ENCODE data around the gene TCAP. TPM values are rescaled to one million over a fixed set of nuclear protein-coding genes. Genes with fewer than 3 reads are reported as not detected.
A peak's percentile ranks its signal among the peaks of the same experiment; 100 is the strongest.

Gene TCAP
- total and polyA plus RNA-seq, 10 of the 15 experiments (the other 5 are each of a cell fraction or from before 2014, with no cell fraction given): 0.17 to 1.0 (median 0.36) TPM; not detected in 3

DNA sequence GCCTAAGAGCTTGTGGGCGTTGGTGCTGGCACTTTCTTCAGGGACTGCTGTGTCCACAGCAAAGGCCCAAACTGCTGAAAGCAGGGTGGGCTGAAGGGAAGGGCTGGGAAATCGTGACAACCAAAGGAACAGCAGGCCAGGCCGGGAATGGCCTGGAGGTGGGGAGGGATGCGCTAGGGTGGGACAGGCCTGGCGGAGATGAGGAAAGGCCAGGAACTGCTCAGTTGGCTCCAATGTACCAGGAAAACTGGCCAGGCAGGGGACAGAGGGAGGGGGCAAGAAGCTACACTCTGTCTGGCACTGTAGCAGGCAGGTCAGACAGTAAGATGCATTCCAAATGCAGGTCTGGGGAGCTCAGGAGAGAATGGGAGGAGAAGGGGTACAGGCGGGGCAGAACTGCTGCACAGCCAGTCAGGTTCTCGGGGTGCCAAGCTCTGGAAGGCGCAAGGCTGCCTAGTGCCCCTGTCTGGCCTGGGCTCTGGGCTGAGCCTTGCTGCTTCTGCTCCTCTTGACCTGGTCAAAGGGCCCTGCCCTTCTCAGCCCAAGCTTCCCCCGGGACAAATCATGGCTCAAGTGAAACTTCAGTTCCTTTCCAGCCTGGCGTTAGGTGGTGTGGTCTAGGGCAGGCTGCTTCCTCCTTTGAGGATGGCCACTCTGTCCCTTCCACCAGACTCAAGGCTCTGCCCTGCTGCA is 10.4 kb downstream of the TCAP start:
- Histone ChIP-seq H3K4me1 (ENCODE audit: control insufficient read depth, insufficient read depth, low read length) (peaks cover 37% of the 10 kb centered on the region), H3K27ac (ENCODE audit: control insufficient read depth, insufficient read depth) (no peak overlapping the region), H2AFZ (ENCODE audit: control insufficient read depth, low read depth, low read length) (no peak overlapping the region; the same call in 1 of the 2 replicates)

More for the DNA sequence above, 10.4 kb downstream of the TCAP start:
- ChIA-PET RAD21 (ENCODE audit: unreplicated experiment) (interaction anchor here (0.9 to 3.1 kb wide), 10 partner anchors 12 to 353 kb away, joined by 3 to 10 read pairs (median 5); partner anchors contain the start of genes MIEN1 and PGAP3), POLR2A (interaction anchor here (0.5 to 2.6 kb wide), 6 partner anchors 12 to 298 kb away, joined by 3 to 9 read pairs (median 4); partner anchors contain the start of genes IKZF3, MIEN1 and PGAP3), SMC1A (ENCODE audit: uncharacterized antibody, unreplicated experiment) (interaction anchor here (0.6 to 2.0 kb wide), 6 partner anchors 13 to 693 kb away, joined by 3 to 11 read pairs (median 4); partner anchors contain the start of genes MIEN1 and PGAP3), CTCF (interaction anchor here (0.8 to 9.1 kb wide), 8 partner anchors 12 to 56 kb away, joined by 3 to 114 read pairs (median 6); partner anchors contain the start of genes MIEN1 and PGAP3)
- intact Hi-C loops (cut with micrococcal nuclease; ENCODE audit: unreplicated experiment) (no loop called here), in situ Hi-C loops (cut with MboI) (no loop called here)
- Histone ChIP-seq H3K4me3 (no peak overlapping the region), H3K4me2 (ENCODE audit: control insufficient read depth, insufficient read depth) (no peak overlapping the region), H3K36me3 (ENCODE audit: control insufficient read depth in 2 of 2, insufficient read depth in 2 of 2, low read length in 1 of 2) (no peaks in the 10 kb centered on the region), H4K20me1 (ENCODE audit: control insufficient read depth, insufficient read depth) (no peaks in the 10 kb centered on the region), H3K79me2 (ENCODE audit: control insufficient read depth, insufficient read depth, low read length) (no peaks in the 10 kb centered on the region), H3K9ac (ENCODE audit: control insufficient read depth, insufficient read depth, low read length) (no peak overlapping the region), H3K27me3 (replicated peaks in 1 of 2; ENCODE audit: control insufficient read depth in 2 of 2, insufficient read depth in 2 of 2, low read length in 1 of 2) (no peaks in the 10 kb centered on the region; a peak in 1 of 4 replicates), H3K9me3 (replicated peaks; ENCODE audit: control insufficient read depth, insufficient read depth, low read length) (no peaks in the 10 kb centered on the region)
- BruUV-seq (replicated peaks): no TSS peak
- TF ChIP-seq, protein P1, sequence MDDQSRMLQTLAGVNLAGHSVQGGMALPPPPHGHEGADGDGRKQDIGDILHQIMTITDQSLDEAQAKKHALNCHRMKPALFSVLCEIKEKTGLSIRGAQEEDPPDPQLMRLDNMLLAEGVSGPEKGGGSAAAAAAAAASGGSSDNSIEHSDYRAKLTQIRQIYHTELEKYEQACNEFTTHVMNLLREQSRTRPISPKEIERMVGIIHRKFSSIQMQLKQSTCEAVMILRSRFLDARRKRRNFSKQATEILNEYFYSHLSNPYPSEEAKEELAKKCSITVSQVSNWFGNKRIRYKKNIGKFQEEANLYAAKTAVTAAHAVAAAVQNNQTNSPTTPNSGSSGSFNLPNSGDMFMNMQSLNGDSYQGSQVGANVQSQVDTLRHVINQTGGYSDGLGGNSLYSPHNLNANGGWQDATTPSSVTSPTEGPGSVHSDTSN (IDR thresholded peaks at IDR 0.05; ENCODE audit: insufficient replicate concordance, low read depth, low read length): no peak
- TF ChIP-seq KAT2A (conservative IDR thresholded peaks at IDR 0.05; ENCODE audit: control insufficient read depth, low read depth, low read length) (no peak), NR2F1 (conservative IDR thresholded peaks at IDR 0.05) (peak; percentile 58), NR2C1 (IDR thresholded peaks at IDR 0.05) (no peak), POLR2A (IDR thresholded peaks at IDR 0.05; ENCODE audit: low read depth, low read length) (no peak), TAF1 (IDR thresholded peaks at IDR 0.05; ENCODE audit: borderline replicate concordance, low read depth, low read length) (no peak), MYB (IDR thresholded peaks at IDR 0.05; ENCODE audit: borderline replicate concordance, low read depth, low read length) (no peak), ATF7 (IDR thresholded peaks at IDR 0.05; ENCODE audit: low read depth) (no peak), IKZF2 (IDR thresholded peaks at IDR 0.05) (no peak), KLF5 (IDR thresholded peaks at IDR 0.05; ENCODE audit: partially characterized antibody) (no peak), BMI1 (IDR thresholded peaks at IDR 0.05; ENCODE audit: borderline replicate concordance) (no peak), ESRRA (IDR thresholded peaks at IDR 0.05; ENCODE audit: low read length) (no peak), TARDBP (IDR thresholded peaks at IDR 0.05; ENCODE audit: borderline replicate concordance) (no peak), ZZZ3 (IDR thresholded peaks at IDR 0.05; ENCODE audit: control insufficient read depth, insufficient read length, low read depth) (no peak), IKZF1 (conservative IDR thresholded peaks at IDR 0.05) (no peak), RELA (IDR thresholded peaks at IDR 0.05; ENCODE audit: borderline replicate concordance, partially characterized antibody) (no peak)
- TF ChIP-seq, protein P2, sequence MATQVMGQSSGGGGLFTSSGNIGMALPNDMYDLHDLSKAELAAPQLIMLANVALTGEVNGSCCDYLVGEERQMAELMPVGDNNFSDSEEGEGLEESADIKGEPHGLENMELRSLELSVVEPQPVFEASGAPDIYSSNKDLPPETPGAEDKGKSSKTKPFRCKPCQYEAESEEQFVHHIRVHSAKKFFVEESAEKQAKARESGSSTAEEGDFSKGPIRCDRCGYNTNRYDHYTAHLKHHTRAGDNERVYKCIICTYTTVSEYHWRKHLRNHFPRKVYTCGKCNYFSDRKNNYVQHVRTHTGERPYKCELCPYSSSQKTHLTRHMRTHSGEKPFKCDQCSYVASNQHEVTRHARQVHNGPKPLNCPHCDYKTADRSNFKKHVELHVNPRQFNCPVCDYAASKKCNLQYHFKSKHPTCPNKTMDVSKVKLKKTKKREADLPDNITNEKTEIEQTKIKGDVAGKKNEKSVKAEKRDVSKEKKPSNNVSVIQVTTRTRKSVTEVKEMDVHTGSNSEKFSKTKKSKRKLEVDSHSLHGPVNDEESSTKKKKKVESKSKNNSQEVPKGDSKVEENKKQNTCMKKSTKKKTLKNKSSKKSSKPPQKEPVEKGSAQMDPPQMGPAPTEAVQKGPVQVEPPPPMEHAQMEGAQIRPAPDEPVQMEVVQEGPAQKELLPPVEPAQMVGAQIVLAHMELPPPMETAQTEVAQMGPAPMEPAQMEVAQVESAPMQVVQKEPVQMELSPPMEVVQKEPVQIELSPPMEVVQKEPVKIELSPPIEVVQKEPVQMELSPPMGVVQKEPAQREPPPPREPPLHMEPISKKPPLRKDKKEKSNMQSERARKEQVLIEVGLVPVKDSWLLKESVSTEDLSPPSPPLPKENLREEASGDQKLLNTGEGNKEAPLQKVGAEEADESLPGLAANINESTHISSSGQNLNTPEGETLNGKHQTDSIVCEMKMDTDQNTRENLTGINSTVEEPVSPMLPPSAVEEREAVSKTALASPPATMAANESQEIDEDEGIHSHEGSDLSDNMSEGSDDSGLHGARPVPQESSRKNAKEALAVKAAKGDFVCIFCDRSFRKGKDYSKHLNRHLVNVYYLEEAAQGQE (IDR thresholded peaks at IDR 0.05; ENCODE audit: low read depth, low read length): no peak
- TF ChIP-seq, protein P3, sequence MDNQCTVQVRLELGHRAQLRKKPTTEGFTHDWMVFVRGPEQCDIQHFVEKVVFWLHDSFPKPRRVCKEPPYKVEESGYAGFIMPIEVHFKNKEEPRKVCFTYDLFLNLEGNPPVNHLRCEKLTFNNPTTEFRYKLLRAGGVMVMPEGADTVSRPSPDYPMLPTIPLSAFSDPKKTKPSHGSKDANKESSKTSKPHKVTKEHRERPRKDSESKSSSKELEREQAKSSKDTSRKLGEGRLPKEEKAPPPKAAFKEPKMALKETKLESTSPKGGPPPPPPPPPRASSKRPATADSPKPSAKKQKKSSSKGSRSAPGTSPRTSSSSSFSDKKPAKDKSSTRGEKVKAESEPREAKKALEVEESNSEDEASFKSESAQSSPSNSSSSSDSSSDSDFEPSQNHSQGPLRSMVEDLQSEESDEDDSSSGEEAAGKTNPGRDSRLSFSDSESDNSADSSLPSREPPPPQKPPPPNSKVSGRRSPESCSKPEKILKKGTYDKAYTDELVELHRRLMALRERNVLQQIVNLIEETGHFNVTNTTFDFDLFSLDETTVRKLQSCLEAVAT (IDR thresholded peaks at IDR 0.05): 0 out of 2 replicates have a peak, but pooled peaks have one; percentile 28
- no peak for FAIRE-seq
- WGBS (ENCODE audit: insufficient coverage, insufficient replicate concordance, low lambda C conversion rate, missing lambda C conversion rate): 65% methylated on average over 10 of the region's 10 CpGs
- no peak; the same call in 1 of the 3 replicates for ATAC-seq
- no peak for DNase-seq (ENCODE audit: low read depth, low spot score)
